Epithelial cell of proximal tubule (primary cell): ENCODE measurements around the gene CD93. TPM values are rescaled to one million over a fixed set of nuclear protein-coding genes. Genes with fewer than 3 reads are reported as not detected.

Source experiments
- DNase-seq: peaks from one replicate; pipeline ENCODE4 v3.0.0-alpha.2; 2011; ENCODE audit warnings: low read depth
- H3K4me3 ChIP-seq: 2 replicates; pipeline ENCODE4 v1.5.1; 2011; ENCODE audit warnings: low read depth, mild to moderate bottlenecking, low read length
- total RNA-seq: library from RNA; depleted of rRNA; stranded (reverse); fragments of >200 nt; gene quantifications from 2 replicates; pipeline ENCODE4 v1.2.3, GENCODE V29; 2015
- TF ChIP-seq, protein P1 (sequence below): conservative IDR thresholded peaks from 2 replicates; pipeline ENCODE4 v1.5.1; 2012; ENCODE audit warnings: low read depth, mild to moderate bottlenecking, low read length

Gene CD93
- total RNA-seq, 1 donor from 2014 or later = 0.06 TPM

DNA sequence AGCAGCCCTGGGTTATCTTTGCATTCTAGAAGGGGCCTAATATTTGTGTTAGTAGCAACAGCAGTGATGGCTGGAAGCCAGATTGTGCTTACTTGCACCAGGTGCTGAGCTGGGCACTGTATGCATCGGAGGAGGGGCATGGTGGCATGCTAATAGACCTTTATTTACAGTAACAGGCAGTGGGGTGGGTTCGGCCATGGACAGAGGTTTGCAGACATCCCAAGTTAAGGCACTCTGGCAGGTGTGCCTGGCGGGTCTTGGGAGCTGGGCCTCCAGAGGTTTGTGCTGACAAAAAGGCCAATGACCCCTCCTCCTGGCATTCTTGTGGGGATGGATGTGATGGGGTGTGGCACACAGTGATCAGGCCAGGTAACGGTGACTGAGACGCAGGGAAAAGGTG is 39.0 kb upstream of the CD93 start:
- TF ChIP-seq, protein P1, sequence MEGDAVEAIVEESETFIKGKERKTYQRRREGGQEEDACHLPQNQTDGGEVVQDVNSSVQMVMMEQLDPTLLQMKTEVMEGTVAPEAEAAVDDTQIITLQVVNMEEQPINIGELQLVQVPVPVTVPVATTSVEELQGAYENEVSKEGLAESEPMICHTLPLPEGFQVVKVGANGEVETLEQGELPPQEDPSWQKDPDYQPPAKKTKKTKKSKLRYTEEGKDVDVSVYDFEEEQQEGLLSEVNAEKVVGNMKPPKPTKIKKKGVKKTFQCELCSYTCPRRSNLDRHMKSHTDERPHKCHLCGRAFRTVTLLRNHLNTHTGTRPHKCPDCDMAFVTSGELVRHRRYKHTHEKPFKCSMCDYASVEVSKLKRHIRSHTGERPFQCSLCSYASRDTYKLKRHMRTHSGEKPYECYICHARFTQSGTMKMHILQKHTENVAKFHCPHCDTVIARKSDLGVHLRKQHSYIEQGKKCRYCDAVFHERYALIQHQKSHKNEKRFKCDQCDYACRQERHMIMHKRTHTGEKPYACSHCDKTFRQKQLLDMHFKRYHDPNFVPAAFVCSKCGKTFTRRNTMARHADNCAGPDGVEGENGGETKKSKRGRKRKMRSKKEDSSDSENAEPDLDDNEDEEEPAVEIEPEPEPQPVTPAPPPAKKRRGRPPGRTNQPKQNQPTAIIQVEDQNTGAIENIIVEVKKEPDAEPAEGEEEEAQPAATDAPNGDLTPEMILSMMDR = no peak
- DNase-seq = no peak
- no peak overlapping the region for H3K4me3 ChIP-seq

- TF ChIP-seq, protein P1 = no peak
- DNase-seq = no peak
- H3K4me3 ChIP-seq = no peak overlapping the region
Observed at GRCh38 chr20:23123886-23124285, 37.8 kb upstream of the CD93 start.

DNA sequence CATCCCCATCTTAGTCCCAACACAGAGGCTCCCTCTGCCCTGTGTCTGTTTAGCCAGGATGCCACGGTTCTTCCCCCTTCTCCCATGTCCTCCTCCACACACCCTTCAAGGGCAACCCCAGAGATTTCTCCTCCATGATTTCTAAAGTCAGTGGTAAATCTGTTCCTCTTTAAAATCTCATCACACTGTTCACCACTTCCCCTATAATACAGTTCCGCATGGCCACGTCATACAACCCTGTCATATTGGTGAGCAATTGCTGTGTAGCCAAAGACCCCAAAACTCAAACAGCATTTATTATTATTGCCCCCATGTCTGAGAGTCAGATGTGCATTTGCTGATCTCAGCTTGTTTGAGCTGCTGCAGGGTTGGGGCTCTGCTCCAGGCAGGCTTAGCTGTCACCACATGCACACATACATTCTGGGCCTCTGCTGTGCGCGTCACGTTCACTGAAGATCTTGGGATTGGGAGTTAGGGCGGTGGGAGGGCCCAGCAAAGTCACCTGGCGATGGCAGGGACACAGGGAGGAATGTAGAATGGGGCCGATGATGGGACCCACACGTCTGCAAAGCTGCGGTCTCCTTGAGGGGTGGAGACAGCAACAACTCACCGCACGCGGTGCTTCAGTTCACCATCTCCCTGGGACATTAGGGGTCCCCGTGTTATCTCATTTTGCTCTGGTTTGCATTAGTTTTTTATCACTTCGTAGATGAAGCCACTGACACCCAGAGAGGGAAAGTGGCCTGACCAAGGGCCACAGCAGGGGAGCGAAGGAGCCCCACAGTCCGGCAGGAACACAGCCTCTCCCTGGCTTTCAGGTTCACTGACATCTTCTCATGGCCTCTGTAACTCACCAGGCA is 36.9 kb upstream of the CD93 start:
- TF ChIP-seq, protein P1 = no peak
- no peak overlapping the region for H3K4me3 ChIP-seq
- no peak for DNase-seq

GRCh38 chr20:23122321-23122720 is 36.2 kb upstream of the CD93 start:
- TF ChIP-seq, protein P1 = no peak
- H3K4me3 ChIP-seq = no peak overlapping the region
- DNase-seq = no peak

- DNase-seq = no peak
- TF ChIP-seq, protein P1 = no peak
- no peak overlapping the region for H3K4me3 ChIP-seq
Observed at GRCh38 chr20:23121751-23122320, 35.7 kb upstream of the CD93 start.

GRCh38 chr20:23120936-23121750 is 35.0 kb upstream of the CD93 start:
- no peak for DNase-seq
- H3K4me3 ChIP-seq = no peak overlapping the region
- TF ChIP-seq, protein P1 = no peak
